OCI-LY7 (cell line): ENCODE measurements around the gene PPP1R9B.

Experiments
- EZH2phosphoT487 ChIP-seq: fragments of 200-600 bp; sonication (generic); IDR thresholded peaks from 2 replicates; pipeline ENCODE4 v1.6.1; 2018; ENCODE audit warnings: low read depth, borderline replicate concordance, mild to moderate bottlenecking, mixed run types, antibody characterized with exemption, low read length, moderate library complexity, mixed read lengths
- TF ChIP-seq, protein P1 (sequence below): fragments of 200-600 bp; sonication (generic); conservative IDR thresholded peaks from 2 replicates; pipeline ENCODE4 v1.5.1; 2014; ENCODE audit warnings: mild to moderate bottlenecking, antibody characterized with exemption, low read length, moderate library complexity, mixed read lengths

DNA sequence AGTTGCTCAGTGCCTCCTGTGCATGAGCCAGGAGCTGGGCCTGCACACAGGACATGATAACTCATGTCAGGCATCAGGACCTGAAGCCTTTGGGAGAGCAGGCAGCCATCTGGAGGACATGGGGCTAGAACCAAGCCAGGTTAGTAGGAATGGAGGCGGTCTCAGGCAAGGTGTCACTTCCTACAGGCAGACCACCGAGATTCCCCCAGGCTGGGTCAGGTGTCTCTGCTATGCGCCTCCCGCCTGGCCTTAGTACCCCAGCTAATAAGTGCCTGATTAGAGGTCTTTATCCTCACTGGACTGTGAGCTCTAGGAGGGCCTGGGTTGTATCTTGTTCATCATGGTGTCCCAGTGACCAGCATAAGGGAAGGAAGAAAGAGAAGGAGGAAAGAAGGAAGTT lies 36.1 kb downstream of the PPP1R9B start:
- TF ChIP-seq, protein P1, sequence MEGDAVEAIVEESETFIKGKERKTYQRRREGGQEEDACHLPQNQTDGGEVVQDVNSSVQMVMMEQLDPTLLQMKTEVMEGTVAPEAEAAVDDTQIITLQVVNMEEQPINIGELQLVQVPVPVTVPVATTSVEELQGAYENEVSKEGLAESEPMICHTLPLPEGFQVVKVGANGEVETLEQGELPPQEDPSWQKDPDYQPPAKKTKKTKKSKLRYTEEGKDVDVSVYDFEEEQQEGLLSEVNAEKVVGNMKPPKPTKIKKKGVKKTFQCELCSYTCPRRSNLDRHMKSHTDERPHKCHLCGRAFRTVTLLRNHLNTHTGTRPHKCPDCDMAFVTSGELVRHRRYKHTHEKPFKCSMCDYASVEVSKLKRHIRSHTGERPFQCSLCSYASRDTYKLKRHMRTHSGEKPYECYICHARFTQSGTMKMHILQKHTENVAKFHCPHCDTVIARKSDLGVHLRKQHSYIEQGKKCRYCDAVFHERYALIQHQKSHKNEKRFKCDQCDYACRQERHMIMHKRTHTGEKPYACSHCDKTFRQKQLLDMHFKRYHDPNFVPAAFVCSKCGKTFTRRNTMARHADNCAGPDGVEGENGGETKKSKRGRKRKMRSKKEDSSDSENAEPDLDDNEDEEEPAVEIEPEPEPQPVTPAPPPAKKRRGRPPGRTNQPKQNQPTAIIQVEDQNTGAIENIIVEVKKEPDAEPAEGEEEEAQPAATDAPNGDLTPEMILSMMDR: no peak
- TF ChIP-seq EZH2phosphoT487: no peak
